Activated CD8-positive, alpha-beta memory T cell treated with anti-CD3 and anti-CD28 coated beads for 36 hours (primary cell): Measurements from ENCODE around the gene TIE1. TPM values are rescaled to one million over a fixed set of nuclear protein-coding genes. Genes with fewer than 3 reads are reported as not detected.

Experiments
- CTCF ChIA-PET: fragments of 350-600 bp; sonication (Branson Sonifier 250); formaldehyde crosslinking; loops from one replicate; lab custom pipeline; 2021; ENCODE audit warnings: antibody characterized with exemption; lab: Charles Lee
- POLR2A ChIA-PET: fragments of 350-600 bp; sonication (Branson Sonifier 250); formaldehyde crosslinking; loops from one replicate; lab custom pipeline; 2021; ENCODE audit warnings: antibody characterized with exemption; lab: Charles Lee
- total RNA-seq, 2 experiments: library from RNA; stranded (reverse); gene quantifications; one replicate each; pipeline ENCODE4 v1.2.3, GENCODE V29; 2021

TIE1 gene
- total RNA-seq, 2 experiments from 2014 or later: 0.44 to 0.59 TPM

DNA sequence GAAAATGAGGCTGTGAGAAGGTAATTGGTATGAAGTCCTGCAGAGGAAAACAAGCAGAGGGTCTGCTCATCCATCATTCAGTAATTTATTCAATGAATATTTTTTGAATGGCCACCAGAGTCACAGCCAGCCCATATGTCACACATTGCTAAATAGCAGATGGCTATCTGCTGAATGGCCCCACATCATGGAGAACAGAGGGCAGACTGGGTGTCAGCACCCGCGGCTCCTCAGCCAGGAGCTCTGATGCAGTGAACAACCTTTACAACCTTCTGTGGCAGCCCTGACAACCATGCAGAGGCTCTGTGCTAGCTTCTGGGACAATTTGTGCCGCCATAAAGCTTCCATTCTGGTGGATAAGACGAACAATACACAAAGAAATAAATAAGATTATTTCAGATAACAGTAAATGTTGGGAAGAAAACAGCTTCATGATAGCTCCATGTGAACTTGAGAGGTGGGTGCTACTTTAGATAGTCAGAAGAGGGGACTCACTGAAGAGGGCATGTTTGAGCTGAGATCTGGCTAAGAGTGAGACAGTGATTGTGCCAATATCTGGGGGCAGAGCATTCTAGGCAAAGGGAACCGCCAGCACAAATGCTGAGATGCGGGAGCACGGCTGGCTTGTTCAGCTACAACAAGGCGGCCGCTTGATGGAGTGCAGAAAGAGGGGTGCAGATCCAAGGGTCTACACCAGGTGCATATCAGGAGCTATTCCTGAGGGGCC, 12.6 kb upstream of the TIE1 start:
- POLR2A ChIA-PET: no interaction called here

GRCh38 chr1:43288785-43289706, 11.7 kb upstream of the TIE1 start:
- ChIA-PET POLR2A (no interaction called here), CTCF (no interaction called here)

More for the DNA sequence above, 12.6 kb upstream of the TIE1 start:
- CTCF ChIA-PET: no interaction called here

GRCh38 chr1:43292216-43292615, 8.6 kb upstream of the TIE1 start:
- POLR2A ChIA-PET: no interaction called here
- CTCF ChIA-PET: interaction anchor here (0.7 kb wide), 1 partner anchor 15 kb away, joined by 3 read pairs; no protein-coding TSS in a partner anchor

DNA sequence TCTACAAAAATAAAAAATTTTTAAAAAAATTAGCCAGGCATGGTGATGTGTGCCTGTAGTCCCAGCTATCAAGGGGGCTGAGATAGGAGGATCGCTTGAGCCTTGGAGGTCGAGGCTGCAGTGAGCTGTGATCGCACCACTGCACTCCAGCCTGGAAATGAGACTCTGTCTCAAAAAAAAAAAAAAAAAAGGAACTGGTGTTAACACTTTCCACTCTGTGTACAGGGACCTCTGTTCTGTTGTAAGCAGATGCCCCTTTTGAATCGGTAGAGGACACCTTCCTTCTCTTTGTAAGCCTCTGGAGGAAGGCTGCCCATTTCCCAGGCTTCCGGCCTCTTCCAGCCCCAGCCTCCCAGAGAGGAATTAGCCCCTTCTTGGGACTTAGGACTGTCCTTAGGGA, 8.1 kb upstream of the TIE1 start:
- CTCF ChIA-PET: interaction anchor here (0.7 kb wide), 1 partner anchor 15 kb away, joined by 3 read pairs; no protein-coding TSS in a partner anchor
- POLR2A ChIA-PET: no interaction called here

GRCh38 chr1:43293176-43293575, 7.6 kb upstream of the TIE1 start:
- CTCF ChIA-PET: no interaction called here
- POLR2A ChIA-PET: no interaction called here

DNA sequence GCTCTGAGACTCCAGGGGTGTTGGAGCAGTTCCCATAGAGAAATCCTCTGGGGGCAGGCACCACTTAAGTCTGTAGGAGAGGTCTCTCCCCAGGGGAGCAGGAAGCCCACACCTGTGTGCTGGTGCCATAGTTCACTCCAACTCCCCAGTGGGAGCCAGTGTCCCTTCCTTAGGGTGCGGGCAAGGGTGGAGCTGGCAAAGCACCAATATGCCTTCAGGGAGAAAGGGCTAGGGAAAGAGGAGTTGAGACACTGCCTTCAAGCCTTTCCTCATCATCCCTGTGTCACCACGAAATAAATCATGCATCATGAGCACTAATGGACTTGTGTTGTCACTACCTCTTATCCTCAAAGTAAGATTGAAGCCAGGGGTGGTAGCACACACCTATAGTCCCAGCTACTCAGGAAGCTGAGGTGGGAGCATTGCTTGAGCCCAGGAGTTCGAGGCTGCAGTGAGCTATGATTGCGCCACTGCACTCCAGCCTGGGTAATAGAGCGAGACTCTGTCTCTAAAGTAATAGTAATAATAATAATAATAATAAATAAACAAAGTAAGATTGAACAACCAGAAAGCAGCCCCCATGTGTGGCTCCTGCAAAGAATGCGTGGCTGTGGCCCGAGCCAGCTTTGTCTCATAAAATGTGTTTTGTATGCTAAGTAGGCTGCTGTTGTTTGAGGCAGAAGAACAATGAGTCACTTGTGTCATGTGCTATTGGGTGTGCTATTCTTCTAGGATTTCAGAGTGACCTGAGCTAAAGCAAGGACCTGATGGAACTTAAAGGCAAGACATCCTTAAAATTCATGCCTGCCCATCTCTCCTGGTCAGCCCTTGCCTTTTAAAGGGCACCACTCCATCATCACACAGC, 6.7 kb upstream of the TIE1 start:
- ChIA-PET POLR2A (no interaction called here), CTCF (no interaction called here)

GRCh38 chr1:43294761-43295160, 6.0 kb upstream of the TIE1 start:
- CTCF ChIA-PET: no interaction called here
- POLR2A ChIA-PET: no interaction called here

GRCh38 chr1:43296207-43296606, 4.6 kb upstream of the TIE1 start:
- ChIA-PET POLR2A (no interaction called here), CTCF (no interaction called here)

DNA sequence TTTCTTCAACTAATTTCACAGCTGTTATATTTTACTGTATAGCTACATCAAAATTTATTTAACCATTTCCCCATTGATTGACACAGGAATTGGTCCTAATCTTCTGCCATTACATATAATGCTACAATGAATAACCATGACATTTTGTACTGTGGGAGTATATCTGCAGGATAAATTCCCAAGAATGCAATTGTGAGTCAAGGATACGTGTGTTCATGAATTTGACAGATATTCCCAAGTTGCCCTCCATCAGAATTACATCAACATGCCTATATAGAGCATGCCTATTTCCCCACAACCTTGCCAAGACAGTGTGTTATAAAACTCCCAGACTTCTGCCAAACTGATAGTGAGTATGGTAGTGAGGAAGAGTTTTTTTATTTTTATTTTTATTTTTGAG, 2.7 kb upstream of the TIE1 start:
- ChIA-PET POLR2A (no interaction called here), CTCF (no interaction called here)

- ChIA-PET POLR2A (no interaction called here), CTCF (no interaction called here)
Observed at GRCh38 chr1:43299101-43299500, 1.7 kb upstream of the TIE1 start.

- POLR2A ChIA-PET: no interaction called here
- CTCF ChIA-PET: no interaction called here
Observed at GRCh38 chr1:43302201-43302600, 1.4 kb downstream of the TIE1 start.

DNA sequence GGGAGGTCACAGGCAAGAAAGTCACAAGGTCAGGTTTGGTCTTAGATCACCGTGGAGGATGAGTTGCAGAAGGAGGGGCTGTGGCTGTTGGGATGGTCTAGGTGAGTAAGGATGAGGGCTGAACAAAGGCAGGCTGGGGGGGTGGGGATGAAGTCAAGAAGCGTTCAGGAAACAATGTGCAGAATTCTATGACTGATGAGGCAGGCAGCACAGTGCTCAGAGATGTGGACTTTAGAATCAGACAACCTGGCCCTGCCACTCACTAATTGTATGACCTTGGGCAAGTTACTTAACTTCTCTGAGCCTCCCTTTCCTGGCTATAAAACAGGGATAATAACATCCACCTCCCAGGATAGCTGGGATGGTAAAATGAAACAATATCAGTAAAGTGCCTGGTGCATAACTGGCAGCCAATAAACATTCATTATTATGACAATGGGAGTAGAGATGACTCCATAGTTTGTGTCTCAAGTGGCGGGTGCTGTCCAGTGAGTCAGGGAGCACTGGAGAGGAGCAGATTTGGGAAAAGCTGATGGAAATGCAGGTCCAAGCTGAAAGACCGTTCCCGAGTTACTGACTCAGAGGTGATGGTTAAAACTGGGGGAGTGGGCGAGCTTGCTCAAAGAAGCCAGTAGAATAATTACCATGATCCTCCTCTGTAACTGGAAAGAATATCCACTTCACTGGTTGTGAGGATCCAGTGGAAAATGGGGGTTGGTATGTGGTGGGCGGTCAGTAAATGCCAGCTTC, 2.1 kb downstream of the TIE1 start:
- POLR2A ChIA-PET: no interaction called here
- CTCF ChIA-PET: no interaction called here

DNA sequence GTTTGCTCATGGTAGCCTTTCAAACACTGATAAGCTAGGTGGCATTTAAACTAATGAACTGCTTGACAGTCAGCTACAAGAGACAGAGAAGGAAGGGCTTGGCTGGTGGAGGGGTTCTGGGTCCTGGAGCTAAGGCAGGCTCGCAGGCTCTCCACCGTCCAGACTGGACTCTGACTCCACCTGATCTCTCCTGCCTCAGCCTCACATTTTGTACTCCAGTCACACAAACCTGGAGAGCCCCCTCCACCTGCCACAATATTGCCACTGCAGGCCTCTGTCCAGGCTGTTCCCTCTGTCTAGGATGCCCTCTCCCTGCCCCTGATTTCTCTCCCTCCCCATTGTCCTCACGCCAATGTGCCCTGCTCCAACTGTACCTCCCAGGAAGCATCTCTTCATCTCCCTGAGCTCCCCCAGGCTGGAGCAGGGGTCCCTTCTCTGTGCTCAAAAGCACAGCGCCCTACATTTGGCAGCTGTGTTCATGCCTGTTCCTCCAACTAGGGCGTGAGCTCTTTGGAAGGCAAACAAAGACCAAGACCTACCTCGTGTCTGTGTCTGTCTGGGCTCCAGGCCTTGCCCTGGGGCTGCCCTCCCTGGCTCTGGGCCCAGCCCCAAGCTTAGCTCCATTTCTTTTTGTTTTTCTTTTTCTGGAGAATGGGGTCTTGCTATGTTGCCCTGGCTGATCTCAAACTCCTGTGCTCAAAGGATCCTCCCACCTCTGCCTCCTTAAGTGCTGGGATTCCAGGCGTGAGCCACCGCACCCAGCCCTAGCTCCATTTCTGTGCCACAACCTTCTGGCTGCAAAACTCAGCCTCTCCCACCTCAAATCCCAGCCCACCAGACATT, 2.9 kb downstream of the TIE1 start:
- ChIA-PET POLR2A (no interaction called here), CTCF (no interaction called here)

GRCh38 chr1:43304314-43304681, 3.5 kb downstream of the TIE1 start:
- POLR2A ChIA-PET: no interaction called here
- CTCF ChIA-PET: no interaction called here

GRCh38 chr1:43304771-43305300, 4.1 kb downstream of the TIE1 start:
- ChIA-PET CTCF (no interaction called here), POLR2A (no interaction called here)

GRCh38 chr1:43305461-43305860, 4.7 kb downstream of the TIE1 start:
- ChIA-PET CTCF (no interaction called here), POLR2A (no interaction called here)

- ChIA-PET CTCF (no interaction called here), POLR2A (no interaction called here)
Observed at GRCh38 chr1:43305926-43306687, 5.3 kb downstream of the TIE1 start.
